ENCODE data around the gene LY6G5C. TPM values are rescaled to one million over a fixed set of nuclear protein-coding genes. Genes with fewer than 3 reads are reported as not detected.
A peak's percentile ranks its signal among the peaks of the same experiment; 100 is the strongest.

LY6G5C gene
- total and polyA plus RNA-seq, 9 of the 15 experiments (the other 6 are each of a cell fraction or from before 2014, with no cell fraction given), result 0.10 to 0.67 (median 0.46) TPM; not detected in 4

DNA sequence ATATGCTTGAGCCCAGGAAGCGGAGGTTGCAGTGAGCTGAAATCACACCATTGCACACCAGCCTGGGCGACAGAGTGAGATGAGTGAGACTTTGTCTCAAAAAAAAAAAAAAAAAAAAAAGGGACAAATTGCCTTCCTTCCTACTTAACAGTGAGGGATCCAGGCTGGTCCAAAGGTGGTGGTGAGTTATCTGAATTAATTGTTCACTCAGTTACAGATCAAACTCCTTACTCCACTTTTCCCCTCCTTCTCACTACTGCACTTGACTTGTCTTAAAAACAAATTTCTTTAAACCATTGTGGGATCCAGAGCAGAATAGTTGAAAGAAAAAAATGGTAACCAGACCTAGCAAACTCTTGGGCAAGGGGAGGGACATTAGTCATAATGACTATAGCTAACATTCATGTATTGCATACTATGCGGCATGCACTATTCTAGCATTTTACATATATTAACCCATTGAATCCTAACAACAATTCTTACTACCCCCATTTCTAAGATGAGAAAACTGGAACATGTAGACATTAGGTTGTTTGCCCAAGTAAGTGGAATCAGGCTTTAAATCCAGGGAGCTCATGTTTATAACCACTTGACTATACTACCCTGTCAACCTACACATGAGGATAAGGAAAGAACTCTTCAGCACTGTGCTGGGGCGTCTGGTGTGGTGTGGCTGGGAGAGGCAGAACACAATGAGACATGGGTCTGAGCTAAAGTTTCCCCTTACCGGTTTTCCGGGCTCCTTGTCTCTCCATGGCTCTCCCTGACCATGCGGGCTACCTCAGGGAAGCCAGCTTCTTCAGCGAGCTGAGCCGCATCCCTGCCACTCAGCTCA is 17.5 kb downstream of the LY6G5C start:
- in situ Hi-C loops (cut with MboI) (loop anchor here (5.0 kb wide), 2 partner anchors 116 to 199 kb away; partner anchors contain the start of genes ATP6V1G2, NEU1 and NFKBIL1), intact Hi-C loops (cut with micrococcal nuclease) (loop anchor here (10.0 kb wide), 1 partner anchor 511 kb away; the partner anchor contains the start of genes AGPAT1 and RNF5)
- Histone ChIP-seq H3K36me3 (ENCODE audit: control insufficient read depth, insufficient read depth, low read length) (peaks cover 53% of the 10 kb centered on the region), H3K27me3 (ENCODE audit: control insufficient read depth in 2 of 2, insufficient read depth in 2 of 2, low read length in 2 of 2) (no peaks in the 10 kb centered on the region), H3K9me3 (replicated peaks; ENCODE audit: control insufficient read depth, insufficient read depth, low read depth, low read length) (no peaks in the 10 kb centered on the region), H3K4me3 (peak overlapping the region; percentile 66), H3K9me1 (ENCODE audit: control insufficient read depth, insufficient read depth, low read length) (no peaks in the 10 kb centered on the region), H3K27ac (ENCODE audit: extremely low read depth, low read depth, low read length) (peak overlapping the region; percentile 97), H4K20me1 (replicated peaks; ENCODE audit: control insufficient read depth, insufficient read depth, low read length) (peaks cover 8% of the 10 kb centered on the region; the same call in 1 of the 2 replicates), H3K79me2 (ENCODE audit: control insufficient read depth, insufficient read depth, low read length) (peaks cover 90% of the 10 kb centered on the region), H3K9ac (ENCODE audit: insufficient read depth in 1 of 2, low read depth in 2 of 2, low read length in 2 of 2) (peak overlapping the region; percentile 96 to 97), H3K4me1 (replicated peaks in 1 of 2; ENCODE audit: control insufficient read depth in 2 of 2, insufficient read depth in 2 of 2, low read length in 2 of 2) (peaks cover 45 to 60% of the 10 kb centered on the region in 2 experiments), H2AFZ (ENCODE audit: low read depth, low read length) (peak overlapping the region; percentile 27), H3K4me2 (ENCODE audit: insufficient read depth, low read length) (peak overlapping the region; percentile 93)
- 33% methylated on average over 9 of the region's 9 CpGs for WGBS (ENCODE audit: insufficient coverage, low coverage, missing lambda C conversion rate)
- ATAC-seq (no peak), DNase-seq (ENCODE audit: extremely low read depth in 1 of 4, low spot score in 3 of 4) (peak in 1 of 4 experiments; percentile 50), FAIRE-seq (no peak)
- BruUV-seq (replicated peaks), result no TSS peak
- ChIA-PET CTCF (ENCODE audit: low intra/inter-chr PET ratio) (no interaction called here), POLR2A (interaction anchor here (0.6 to 9.8 kb wide), 44 partner anchors 9 to 980 kb away, joined by 3 to 267 read pairs (median 10); partner anchors contain the start of genes ABHD16A, APOM, BAG6 and CLIC1)
- TF ChIP-seq, protein P1, sequence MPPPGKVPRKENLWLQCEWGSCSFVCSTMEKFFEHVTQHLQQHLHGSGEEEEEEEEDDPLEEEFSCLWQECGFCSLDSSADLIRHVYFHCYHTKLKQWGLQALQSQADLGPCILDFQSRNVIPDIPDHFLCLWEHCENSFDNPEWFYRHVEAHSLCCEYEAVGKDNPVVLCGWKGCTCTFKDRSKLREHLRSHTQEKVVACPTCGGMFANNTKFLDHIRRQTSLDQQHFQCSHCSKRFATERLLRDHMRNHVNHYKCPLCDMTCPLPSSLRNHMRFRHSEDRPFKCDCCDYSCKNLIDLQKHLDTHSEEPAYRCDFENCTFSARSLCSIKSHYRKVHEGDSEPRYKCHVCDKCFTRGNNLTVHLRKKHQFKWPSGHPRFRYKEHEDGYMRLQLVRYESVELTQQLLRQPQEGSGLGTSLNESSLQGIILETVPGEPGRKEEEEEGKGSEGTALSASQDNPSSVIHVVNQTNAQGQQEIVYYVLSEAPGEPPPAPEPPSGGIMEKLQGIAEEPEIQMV (tag; conservative IDR thresholded peaks at IDR 0.05; ENCODE audit: low read depth), result 0 out of 2 replicates have a peak, but pooled peaks have one; percentile 31
- TF ChIP-seq CSDE1 (IDR thresholded peaks at IDR 0.05), result no peak
- peak; percentile 94 for TF ChIP-seq KAT7 (CRISPR knock-in tag; IDR thresholded peaks at IDR 0.05; ENCODE audit: borderline replicate concordance)
- TF ChIP-seq, protein P2, sequence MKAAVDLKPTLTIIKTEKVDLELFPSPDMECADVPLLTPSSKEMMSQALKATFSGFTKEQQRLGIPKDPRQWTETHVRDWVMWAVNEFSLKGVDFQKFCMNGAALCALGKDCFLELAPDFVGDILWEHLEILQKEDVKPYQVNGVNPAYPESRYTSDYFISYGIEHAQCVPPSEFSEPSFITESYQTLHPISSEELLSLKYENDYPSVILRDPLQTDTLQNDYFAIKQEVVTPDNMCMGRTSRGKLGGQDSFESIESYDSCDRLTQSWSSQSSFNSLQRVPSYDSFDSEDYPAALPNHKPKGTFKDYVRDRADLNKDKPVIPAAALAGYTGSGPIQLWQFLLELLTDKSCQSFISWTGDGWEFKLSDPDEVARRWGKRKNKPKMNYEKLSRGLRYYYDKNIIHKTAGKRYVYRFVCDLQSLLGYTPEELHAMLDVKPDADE (conservative IDR thresholded peaks at IDR 0.05; ENCODE audit: control insufficient read depth, low read depth, low read length), result no peak; the same call in 1 of the 2 replicates
- TF ChIP-seq ZNF347 (CRISPR knock-in tag; IDR thresholded peaks at IDR 0.05; ENCODE audit: low read depth), result peak; percentile 78; the same call in 1 of the 2 replicates
- TF ChIP-seq, protein P3, sequence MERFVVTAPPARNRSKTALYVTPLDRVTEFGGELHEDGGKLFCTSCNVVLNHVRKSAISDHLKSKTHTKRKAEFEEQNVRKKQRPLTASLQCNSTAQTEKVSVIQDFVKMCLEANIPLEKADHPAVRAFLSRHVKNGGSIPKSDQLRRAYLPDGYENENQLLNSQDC (CRISPR knock-in tag; IDR thresholded peaks at IDR 0.05), result 0 out of 2 replicates have a peak, but pooled peaks have one; percentile 31
- no peak for TF ChIP-seq DIDO1 (tag; IDR thresholded peaks at IDR 0.05; ENCODE audit: low read depth)
- TF ChIP-seq MIER1 (IDR thresholded peaks at IDR 0.05; ENCODE audit: low read depth), result peak; percentile 16; the same call in 1 of the 2 replicates
- TF ChIP-seq SMAD4 (CRISPR knock-in tag; conservative IDR thresholded peaks at IDR 0.05), result no peak
- peak; percentile 30; the same call in 1 of the 2 replicates for TF ChIP-seq LCOR (CRISPR knock-in tag; IDR thresholded peaks at IDR 0.05)
- TF ChIP-seq, protein P4, sequence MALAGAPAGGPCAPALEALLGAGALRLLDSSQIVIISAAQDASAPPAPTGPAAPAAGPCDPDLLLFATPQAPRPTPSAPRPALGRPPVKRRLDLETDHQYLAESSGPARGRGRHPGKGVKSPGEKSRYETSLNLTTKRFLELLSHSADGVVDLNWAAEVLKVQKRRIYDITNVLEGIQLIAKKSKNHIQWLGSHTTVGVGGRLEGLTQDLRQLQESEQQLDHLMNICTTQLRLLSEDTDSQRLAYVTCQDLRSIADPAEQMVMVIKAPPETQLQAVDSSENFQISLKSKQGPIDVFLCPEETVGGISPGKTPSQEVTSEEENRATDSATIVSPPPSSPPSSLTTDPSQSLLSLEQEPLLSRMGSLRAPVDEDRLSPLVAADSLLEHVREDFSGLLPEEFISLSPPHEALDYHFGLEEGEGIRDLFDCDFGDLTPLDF (CRISPR knock-in tag; IDR thresholded peaks at IDR 0.05), result peak; percentile 11; the same call in 1 of the 2 replicates
- TF ChIP-seq U2AF1 (optimal IDR thresholded peaks at IDR 0.05; ENCODE audit: low read depth, low read length), result no peak
- TF ChIP-seq ZNF785 (CRISPR knock-in tag; IDR thresholded peaks at IDR 0.05), result 0 out of 2 replicates have a peak, but pooled peaks have one; percentile 3
- no peak for TF ChIP-seq TCF7 (IDR thresholded peaks at IDR 0.05; ENCODE audit: borderline replicate concordance)
- no peak for TF ChIP-seq ZNF133 (CRISPR knock-in tag; IDR thresholded peaks at IDR 0.05)
- TF ChIP-seq NR4A1 (CRISPR knock-in tag; IDR thresholded peaks at IDR 0.05), result no peak
- peak; percentile 12; the same call in 1 of the 2 replicates for TF ChIP-seq NR4A1 (tag; IDR thresholded peaks at IDR 0.05)
